NCI-H128 (cell line): ENCODE results near the gene XRCC3.

Source experiments
- DNase-seq: peaks from one replicate; lab custom pipeline; 2025; ENCODE audit not compliant: unreplicated experiment; lab: John Stamatoyannopoulos, UW

Gene XRCC3

DNA sequence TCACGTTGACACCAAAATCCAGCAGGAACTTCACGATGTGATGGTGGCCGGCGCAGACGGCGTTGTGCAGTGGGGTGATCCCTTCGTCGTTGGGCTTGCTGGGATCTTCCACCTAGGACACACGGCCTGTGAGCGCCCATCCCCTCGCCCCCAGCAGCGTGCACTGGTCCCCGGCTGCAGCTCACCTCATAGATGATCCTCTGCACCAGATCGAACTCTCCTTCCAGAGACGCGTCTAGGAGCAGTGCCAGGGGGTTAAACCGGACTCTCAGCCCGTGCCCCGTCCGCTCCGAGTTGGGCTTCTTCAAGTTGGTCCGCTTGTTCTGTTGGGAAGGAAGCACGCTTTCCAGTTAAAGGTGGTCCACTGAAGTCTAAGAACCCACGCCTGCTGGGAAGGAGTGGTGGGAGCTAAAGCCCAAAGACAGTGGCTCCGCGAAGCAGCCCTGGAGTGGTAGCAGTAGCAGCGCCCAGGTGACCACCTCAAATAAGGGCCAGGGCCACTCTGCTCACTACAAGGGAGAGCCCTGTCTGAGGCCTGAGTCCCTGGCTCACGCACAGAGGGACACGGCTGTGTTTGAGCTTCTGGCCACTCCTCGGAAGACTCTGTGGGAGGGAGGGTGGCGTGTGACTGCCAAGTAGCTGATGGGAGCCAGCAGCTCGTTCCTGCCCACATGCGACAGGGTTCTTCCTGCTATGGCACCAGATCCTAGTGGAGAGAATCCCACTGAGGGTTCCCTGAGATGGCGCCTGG lies 23.6 kb upstream of the XRCC3 start:
- no peak for DNase-seq

DNA sequence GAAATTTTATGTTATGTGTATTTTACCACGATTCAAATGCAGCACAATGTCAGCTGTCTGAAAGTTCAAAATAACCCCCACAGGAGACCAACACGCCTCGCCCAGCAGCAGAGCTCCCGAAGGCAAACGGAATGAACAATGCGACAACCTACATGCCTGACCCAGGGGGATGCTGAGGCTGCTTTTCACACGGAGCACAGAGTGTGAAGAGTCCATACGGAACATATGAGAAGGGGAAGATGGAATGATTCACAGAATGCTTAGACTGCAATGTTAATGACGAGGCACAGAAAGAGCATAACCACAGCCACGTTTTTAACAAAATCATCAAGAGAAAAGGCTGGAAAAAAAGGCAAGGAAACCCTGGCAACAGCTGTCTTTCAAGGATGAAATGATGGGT lies 22.9 kb upstream of the XRCC3 start:
- no peak for DNase-seq

DNA sequence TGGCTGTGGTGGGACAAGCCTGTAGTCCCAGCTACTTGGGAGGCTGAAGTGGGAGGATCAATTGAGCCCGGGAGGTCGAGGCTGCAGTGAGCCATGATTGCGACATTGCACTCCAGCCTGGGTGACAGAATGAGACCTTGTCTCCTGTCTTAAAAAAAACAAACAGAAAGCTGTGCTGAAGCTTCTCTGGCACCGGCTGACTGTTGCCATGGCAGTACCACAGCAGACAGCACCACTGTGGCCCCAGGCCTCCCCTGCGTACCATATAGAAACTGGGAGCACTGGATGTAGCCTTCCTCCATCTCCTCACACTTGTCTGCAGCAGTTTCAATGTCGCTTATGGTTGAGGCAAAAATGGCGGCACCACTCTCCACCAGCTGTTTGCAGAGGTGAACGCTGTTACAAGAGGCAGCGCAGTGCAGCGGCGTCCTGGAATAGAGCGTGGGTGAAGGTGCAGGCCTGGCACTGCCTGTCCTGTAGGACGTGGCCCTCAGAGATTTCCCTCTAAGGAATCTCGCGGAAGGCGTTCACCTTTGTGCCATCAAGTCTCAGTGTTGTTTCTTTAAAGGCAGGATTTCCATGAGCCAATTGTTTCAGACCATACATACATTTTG lies 22.3 kb upstream of the XRCC3 start:
- DNase-seq = no peak

DNA sequence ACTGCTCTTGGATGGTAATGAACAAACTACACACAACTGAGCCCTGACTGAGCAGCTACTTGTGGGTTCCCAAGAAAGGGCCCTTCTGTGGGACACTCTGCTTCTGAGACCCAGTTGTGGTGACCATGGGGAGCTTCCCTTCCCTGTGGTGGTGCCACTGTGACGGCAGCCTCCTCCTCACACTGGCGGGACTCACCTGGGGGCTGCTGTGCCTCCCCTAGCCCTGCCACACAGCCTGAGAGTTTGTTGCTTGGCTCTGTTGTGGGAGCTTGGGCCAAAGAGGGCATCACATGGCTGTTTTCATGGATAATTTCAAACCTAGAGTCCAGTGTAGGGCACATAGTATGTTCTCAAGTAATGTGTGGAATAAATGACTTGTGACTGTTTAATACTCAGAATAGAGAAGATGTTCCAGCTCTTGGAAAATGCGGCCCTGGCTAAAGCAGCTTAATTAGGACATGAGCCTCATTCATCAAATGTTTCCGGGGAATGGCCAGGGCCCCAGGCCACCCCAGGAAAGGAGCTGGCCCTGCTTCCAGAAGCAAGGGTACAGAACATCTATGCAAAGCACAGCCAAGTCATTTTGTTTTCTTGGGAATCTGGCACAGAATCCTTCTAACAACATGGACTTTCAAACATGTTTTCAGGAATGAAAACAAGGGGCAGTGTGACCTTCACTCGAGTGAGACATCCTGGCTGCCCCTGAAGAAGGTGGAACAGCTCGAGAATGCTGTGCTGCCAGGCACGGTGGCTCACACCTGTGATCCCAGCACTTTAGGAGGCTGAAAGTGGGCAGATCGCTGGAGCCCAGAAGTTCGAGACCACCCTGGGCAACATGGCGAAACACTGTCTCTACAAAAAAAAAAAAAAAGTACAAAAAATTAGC lies 21.5 kb upstream of the XRCC3 start:
- no peak for DNase-seq

DNA sequence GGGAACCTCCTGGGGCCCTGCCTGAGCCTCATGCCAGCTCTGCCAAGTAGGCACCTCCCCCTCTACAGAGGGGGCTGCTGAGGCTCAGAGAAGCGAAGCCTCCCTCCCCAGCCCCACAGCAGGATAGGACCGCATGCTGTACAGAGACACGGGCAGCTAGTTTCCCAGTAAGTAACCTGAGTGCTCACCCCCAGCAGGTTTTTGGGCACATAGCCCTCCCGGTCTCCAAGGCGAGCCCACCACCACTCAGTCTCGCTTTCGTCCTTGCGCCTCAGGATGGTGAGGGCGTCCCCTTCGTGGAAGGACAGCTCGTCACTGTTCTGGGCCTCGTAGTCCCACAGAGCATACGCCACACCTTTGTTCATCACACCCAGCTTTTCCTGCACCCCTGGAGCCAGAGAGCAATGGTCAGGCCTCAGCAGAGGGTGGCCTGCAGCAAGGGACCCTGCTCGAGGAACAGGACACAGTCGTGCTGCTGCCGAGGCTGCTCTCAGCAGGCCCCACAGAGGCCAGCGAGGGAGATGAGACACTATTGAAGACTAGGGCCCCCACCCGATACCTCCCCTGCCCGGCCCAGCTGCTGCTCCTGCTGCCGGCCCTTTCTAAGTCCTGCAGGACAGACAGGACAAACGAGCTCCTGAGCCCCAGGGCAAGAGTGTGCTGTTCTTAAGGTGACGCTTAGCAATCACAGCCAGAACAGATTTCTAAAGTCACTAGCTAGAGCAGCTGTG lies 20.7 kb upstream of the XRCC3 start:
- DNase-seq = no peak

GRCh38 chr14:103735439-103735814 lies 20.2 kb upstream of the XRCC3 start:
- no peak for DNase-seq

GRCh38 chr14:103735022-103735421 lies 19.8 kb upstream of the XRCC3 start:
- DNase-seq = no peak

GRCh38 chr14:103734081-103734888 lies 19.0 kb upstream of the XRCC3 start:
- no peak for DNase-seq

GRCh38 chr14:103733651-103734050 lies 18.4 kb upstream of the XRCC3 start:
- DNase-seq = no peak

- DNase-seq = no peak
Observed at GRCh38 chr14:103732868-103733620, 17.8 kb upstream of the XRCC3 start.

GRCh38 chr14:103731916-103732867 lies 16.9 kb upstream of the XRCC3 start:
- DNase-seq = no peak

GRCh38 chr14:103731481-103731880 lies 16.2 kb upstream of the XRCC3 start:
- DNase-seq = no peak

- no peak for DNase-seq
Observed at GRCh38 chr14:103730490-103731035, 15.3 kb upstream of the XRCC3 start.

- DNase-seq = no peak
Observed at GRCh38 chr14:103729496-103730448, 14.5 kb upstream of the XRCC3 start.

DNA sequence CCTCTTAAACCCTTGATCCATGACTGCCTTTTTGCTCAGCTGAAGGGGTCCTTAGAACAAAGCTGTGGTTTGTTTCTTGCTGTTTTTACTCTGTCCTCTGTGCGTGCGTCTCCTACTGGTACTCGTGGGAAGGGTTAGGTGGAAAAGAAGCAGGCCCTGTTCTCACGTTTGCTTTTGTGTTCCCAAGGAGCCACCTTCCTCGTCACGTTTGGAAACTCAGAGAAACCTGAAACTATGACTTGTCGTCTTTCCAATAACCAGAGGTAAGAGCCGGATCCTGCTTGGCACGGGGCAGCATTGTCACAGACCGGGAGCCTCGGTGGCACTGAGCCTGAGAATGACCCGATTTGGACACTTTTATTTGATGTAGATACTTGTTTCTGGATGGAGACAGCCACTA lies 13.5 kb upstream of the XRCC3 start:
- no peak for DNase-seq

- no peak for DNase-seq
Observed at GRCh38 chr14:103728141-103728540, 12.9 kb upstream of the XRCC3 start.

- DNase-seq = no peak
Observed at GRCh38 chr14:103727313-103727980, 12.2 kb upstream of the XRCC3 start.
